Dendritic cell treated with granulocyte-macrophage colony-stimulating factor and Interleukin-4, amounts not matched to agents 40 ng/mL and 50 ng/mL, for 4 days (primary cell): Measurements from ENCODE around the gene FSIP1.

Experiments used
- H3K27ac Mint-ChIP-seq: one replicate; pipeline ENCODE4 v1.8.0; 2022; ENCODE audit warnings: mild to moderate bottlenecking, mixed read lengths
- H3K27me3 Mint-ChIP-seq: one replicate; pipeline ENCODE4 v1.8.0; 2022; ENCODE audit warnings: mild to moderate bottlenecking, mixed read lengths
- H3K36me3 Mint-ChIP-seq: one replicate; pipeline ENCODE4 v1.8.0; 2022; ENCODE audit warnings: low read depth, mixed read lengths
- H3K4me1 Mint-ChIP-seq: one replicate; pipeline ENCODE4 v1.8.0; 2022; ENCODE audit warnings: low read depth, mixed read lengths
- H3K4me3 Mint-ChIP-seq: one replicate; pipeline ENCODE4 v1.8.0; 2022; ENCODE audit warnings: mild to moderate bottlenecking, moderate library complexity, mixed read lengths
- H3K9me3 Mint-ChIP-seq: one replicate; pipeline ENCODE4 v1.8.0; 2022; ENCODE audit warnings: mixed read lengths
- intact Hi-C: fragments of 100-400 bp; cut with micrococcal nuclease; formaldehyde crosslinking; loops from one replicate; pipeline ENCODE4 v1.15.0; 2022

Gene FSIP1

GRCh38 chr15:39687965-39688364 lies 94.7 kb downstream of the FSIP1 start:
- Mint-ChIP-seq H3K4me3 (no peak overlapping the region), H3K9me3 (no peaks in the 10 kb centered on the region), H3K27me3 (no peaks in the 10 kb centered on the region), H3K36me3 (no peaks in the 10 kb centered on the region), H3K4me1 (no peaks in the 10 kb centered on the region), H3K27ac (no peak overlapping the region)
- intact Hi-C loops = loop anchor here (2.0 kb wide), 1 partner anchor 187 kb away; no protein-coding TSS in a partner anchor

- Mint-ChIP-seq H3K27me3 (no peaks in the 10 kb centered on the region), H3K9me3 (no peaks in the 10 kb centered on the region), H3K27ac (no peak overlapping the region), H3K36me3 (no peaks in the 10 kb centered on the region), H3K4me3 (no peak overlapping the region), H3K4me1 (no peaks in the 10 kb centered on the region)
- intact Hi-C loops = loop anchor here (1.0 to 2.0 kb wide), 2 partner anchors 71 to 189 kb away; no protein-coding TSS in a partner anchor
Observed at GRCh38 chr15:39685999-39686613, 96.5 kb downstream of the FSIP1 start.

DNA sequence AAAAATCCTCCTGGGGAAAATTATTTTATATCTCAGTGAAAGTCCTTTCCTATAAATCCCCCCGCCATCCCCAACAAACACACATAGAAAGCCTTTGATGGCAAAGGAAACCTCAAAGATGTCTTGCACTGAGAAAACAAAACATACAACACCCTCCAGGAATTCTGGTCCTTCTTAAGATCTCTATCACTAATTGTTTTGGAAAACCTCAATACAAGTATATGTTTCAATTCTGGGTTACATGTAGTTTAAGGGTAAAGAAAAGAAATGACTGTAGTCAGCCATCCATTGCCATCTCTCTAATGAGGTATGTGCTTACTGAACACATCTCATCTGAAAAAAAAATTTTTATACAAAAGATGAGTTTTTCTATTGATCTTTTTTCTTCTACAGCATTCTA lies 97.3 kb downstream of the FSIP1 start:
- H3K4me1 Mint-ChIP-seq = no peaks in the 10 kb centered on the region
- no peaks in the 10 kb centered on the region for H3K36me3 Mint-ChIP-seq
- no peak overlapping the region for H3K4me3 Mint-ChIP-seq
- intact Hi-C loops = no loop called here
- no peaks in the 10 kb centered on the region for H3K27me3 Mint-ChIP-seq
- no peaks in the 10 kb centered on the region for H3K9me3 Mint-ChIP-seq
- no peak overlapping the region for H3K27ac Mint-ChIP-seq

GRCh38 chr15:39684233-39684632 lies 98.4 kb downstream of the FSIP1 start:
- H3K9me3 Mint-ChIP-seq = no peaks in the 10 kb centered on the region
- H3K4me3 Mint-ChIP-seq = no peak overlapping the region
- no peak overlapping the region for H3K27ac Mint-ChIP-seq
- no peaks in the 10 kb centered on the region for H3K27me3 Mint-ChIP-seq
- intact Hi-C loops = no loop called here
- no peaks in the 10 kb centered on the region for H3K36me3 Mint-ChIP-seq
- no peaks in the 10 kb centered on the region for H3K4me1 Mint-ChIP-seq

DNA sequence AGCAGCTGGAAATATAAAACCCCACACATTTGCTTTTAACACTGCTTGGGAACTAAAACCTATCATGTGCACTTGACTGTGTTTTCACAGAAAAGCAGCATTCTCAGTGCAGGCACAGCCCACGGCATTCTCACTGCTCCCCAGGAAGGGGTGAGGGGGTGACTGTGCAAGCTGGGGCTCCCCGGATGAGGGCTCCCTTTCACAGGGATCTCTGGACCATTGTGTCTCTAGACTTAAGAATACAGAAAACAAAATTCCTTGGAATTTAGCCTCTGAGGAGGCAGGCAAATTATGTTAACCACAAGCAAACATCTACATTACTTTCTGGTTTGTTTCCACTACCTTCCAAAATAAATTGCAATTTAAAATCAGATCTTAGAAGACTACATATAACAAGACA lies 100.3 kb downstream of the FSIP1 start:
- no peaks in the 10 kb centered on the region for H3K9me3 Mint-ChIP-seq
- no peak overlapping the region for H3K4me3 Mint-ChIP-seq
- no peak overlapping the region for H3K27ac Mint-ChIP-seq
- no peaks in the 10 kb centered on the region for H3K27me3 Mint-ChIP-seq
- H3K4me1 Mint-ChIP-seq = no peaks in the 10 kb centered on the region
- intact Hi-C loops = no loop called here
- H3K36me3 Mint-ChIP-seq = no peaks in the 10 kb centered on the region

DNA sequence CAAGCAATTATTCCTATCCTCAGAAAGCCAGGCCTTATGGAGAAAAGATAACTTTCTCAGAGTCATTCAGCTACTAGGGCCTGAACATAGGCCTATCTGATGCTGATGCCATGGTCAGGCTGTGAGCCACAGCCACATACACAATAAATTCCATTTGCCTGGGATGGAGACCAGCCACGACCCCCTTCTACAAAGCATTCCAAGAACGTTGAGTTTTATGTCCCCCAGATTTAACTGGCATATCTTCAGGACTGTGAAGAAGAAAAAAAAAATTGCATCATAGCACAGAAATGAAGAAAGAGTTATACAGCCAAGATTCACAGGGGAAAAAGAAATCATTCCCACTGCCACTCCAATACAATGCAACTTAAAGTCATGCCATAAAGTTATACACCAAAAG lies 101.8 kb downstream of the FSIP1 start:
- Mint-ChIP-seq H3K27me3 (no peaks in the 10 kb centered on the region), H3K36me3 (no peaks in the 10 kb centered on the region), H3K9me3 (no peaks in the 10 kb centered on the region), H3K27ac (no peak overlapping the region), H3K4me3 (no peak overlapping the region), H3K4me1 (no peaks in the 10 kb centered on the region)
- intact Hi-C loops = no loop called here

- Mint-ChIP-seq H3K27ac (no peak overlapping the region), H3K4me1 (no peaks in the 10 kb centered on the region)
- intact Hi-C loops = no loop called here
Observed at GRCh38 chr15:39672666-39673065, 110.0 kb downstream of the FSIP1 start.

GRCh38 chr15:39672184-39672583 lies 110.5 kb downstream of the FSIP1 start:
- no peaks in the 10 kb centered on the region for H3K36me3 Mint-ChIP-seq
- H3K4me3 Mint-ChIP-seq = no peak overlapping the region
- H3K27me3 Mint-ChIP-seq = no peaks in the 10 kb centered on the region
- no peak overlapping the region for H3K27ac Mint-ChIP-seq
- no peaks in the 10 kb centered on the region for H3K9me3 Mint-ChIP-seq
- no peaks in the 10 kb centered on the region for H3K4me1 Mint-ChIP-seq
- intact Hi-C loops = no loop called here

More at GRCh38 chr15:39672666-39673065, 110.0 kb downstream of the FSIP1 start:
- H3K36me3 Mint-ChIP-seq = no peaks in the 10 kb centered on the region
- H3K4me3 Mint-ChIP-seq = no peak overlapping the region
- H3K27me3 Mint-ChIP-seq = no peaks in the 10 kb centered on the region
- H3K9me3 Mint-ChIP-seq = no peaks in the 10 kb centered on the region

GRCh38 chr15:39670687-39671086 lies 112.0 kb downstream of the FSIP1 start:
- H3K27me3 Mint-ChIP-seq = no peaks in the 10 kb centered on the region

GRCh38 chr15:39669661-39670060 lies 113.0 kb downstream of the FSIP1 start:
- no peak overlapping the region for H3K4me3 Mint-ChIP-seq
- H3K27ac Mint-ChIP-seq = no peak overlapping the region
- H3K27me3 Mint-ChIP-seq = no peaks in the 10 kb centered on the region
- no peaks in the 10 kb centered on the region for H3K4me1 Mint-ChIP-seq
- H3K9me3 Mint-ChIP-seq = no peaks in the 10 kb centered on the region
- intact Hi-C loops = no loop called here
- H3K36me3 Mint-ChIP-seq = no peaks in the 10 kb centered on the region

More at GRCh38 chr15:39670687-39671086, 112.0 kb downstream of the FSIP1 start:
- Mint-ChIP-seq H3K36me3 (no peaks in the 10 kb centered on the region), H3K4me3 (no peak overlapping the region), H3K27ac (no peak overlapping the region), H3K9me3 (no peaks in the 10 kb centered on the region), H3K4me1 (no peaks in the 10 kb centered on the region)
- intact Hi-C loops = no loop called here

DNA sequence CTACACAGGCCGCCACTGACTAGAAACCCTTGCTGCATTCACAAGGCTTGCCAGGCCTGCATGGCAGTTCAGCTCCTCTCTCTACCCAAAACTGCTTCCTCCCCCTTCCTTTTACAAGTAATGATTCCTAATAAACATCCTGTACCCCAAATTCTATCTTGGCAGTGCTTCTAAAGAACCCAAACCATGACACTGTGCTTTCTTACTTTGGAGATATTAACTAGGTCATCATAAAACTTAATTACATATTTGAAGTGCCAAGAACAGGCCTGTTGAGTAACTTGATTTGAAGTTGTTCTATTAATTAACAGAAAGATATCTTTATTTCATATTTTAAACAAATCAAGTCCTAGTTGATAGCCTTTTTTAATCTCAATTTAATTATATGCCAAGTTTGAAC lies 113.4 kb downstream of the FSIP1 start:
- H3K27me3 Mint-ChIP-seq = peaks cover 2% of the 10 kb centered on the region
- H3K4me1 Mint-ChIP-seq = no peaks in the 10 kb centered on the region
- H3K4me3 Mint-ChIP-seq = no peak overlapping the region
- H3K36me3 Mint-ChIP-seq = no peaks in the 10 kb centered on the region
- no peaks in the 10 kb centered on the region for H3K9me3 Mint-ChIP-seq
- H3K27ac Mint-ChIP-seq = no peak overlapping the region
- intact Hi-C loops = no loop called here

GRCh38 chr15:39668457-39668856 lies 114.2 kb downstream of the FSIP1 start:
- no peaks in the 10 kb centered on the region for H3K4me1 Mint-ChIP-seq
- intact Hi-C loops = no loop called here
- H3K27me3 Mint-ChIP-seq = peaks cover 2% of the 10 kb centered on the region
- no peak overlapping the region for H3K27ac Mint-ChIP-seq
- H3K36me3 Mint-ChIP-seq = no peaks in the 10 kb centered on the region
- H3K9me3 Mint-ChIP-seq = no peaks in the 10 kb centered on the region
- H3K4me3 Mint-ChIP-seq = no peak overlapping the region

- no peak overlapping the region for H3K27ac Mint-ChIP-seq
- peaks cover 2% of the 10 kb centered on the region for H3K27me3 Mint-ChIP-seq
- no peaks in the 10 kb centered on the region for H3K4me1 Mint-ChIP-seq
- intact Hi-C loops = no loop called here
- no peaks in the 10 kb centered on the region for H3K36me3 Mint-ChIP-seq
- H3K4me3 Mint-ChIP-seq = no peak overlapping the region
- no peaks in the 10 kb centered on the region for H3K9me3 Mint-ChIP-seq
Observed at GRCh38 chr15:39667382-39668127, 115.1 kb downstream of the FSIP1 start.

GRCh38 chr15:39666677-39667076 lies 116.0 kb downstream of the FSIP1 start:
- H3K27me3 Mint-ChIP-seq = peaks cover 2% of the 10 kb centered on the region
- no peaks in the 10 kb centered on the region for H3K4me1 Mint-ChIP-seq
- intact Hi-C loops = no loop called here
- H3K27ac Mint-ChIP-seq = no peak overlapping the region
- no peaks in the 10 kb centered on the region for H3K9me3 Mint-ChIP-seq
- H3K36me3 Mint-ChIP-seq = no peaks in the 10 kb centered on the region
- H3K4me3 Mint-ChIP-seq = no peak overlapping the region
